B cell (primary cell): ENCODE measurements around the gene RPL37A. TPM values are rescaled to one million over a fixed set of nuclear protein-coding genes. Genes with fewer than 3 reads are reported as not detected.
"Not testable (repeated sequence)": the region's sequence is repeated elsewhere in the genome, so short reads cannot be mapped to it uniquely, and the experiment has no call there.

ENCODE experiments used
- ATAC-seq: fragments of 200-7000 bp; cut with Tn5 transposase; one replicate; pipeline ENCODE4 v1.10.0; 2021; ENCODE audit warnings: low read depth, mild to moderate bottlenecking, moderate number of reproducible peaks, moderate library complexity
- CTCF ChIA-PET: fragments of 350-600 bp; sonication (Branson Sonifier 250); formaldehyde crosslinking; loops from one replicate; lab custom pipeline; 2021; ENCODE audit warnings: antibody characterized with exemption, inconsistent platforms; lab: Charles Lee
- POLR2A ChIA-PET: fragments of 350-600 bp; sonication (Branson Sonifier 250); formaldehyde crosslinking; loops from one replicate; lab custom pipeline; 2021; ENCODE audit warnings: antibody characterized with exemption; lab: Charles Lee
- DNase-seq: peaks from one replicate; pipeline ENCODE4 v3.0.0; 2013
- H2AFZ ChIP-seq: 2 replicates; pipeline ENCODE4 v1.6.1; 2012; ENCODE audit warnings: mild to moderate bottlenecking, low read depth, low read length; ENCODE audit not compliant: insufficient read depth, poor library complexity, severe bottlenecking
- H3K27ac ChIP-seq, 2 donors: 1 replicate in 1 of 2; 2 replicates in 1 of 2; pipeline ENCODE4 v1.5.1; 2012 to 2013; ENCODE audit warnings: low read length in 2 of 2, mild to moderate bottlenecking in 2 of 2, moderate library complexity in 1 of 2
- H3K27me3 ChIP-seq, 4 experiments: fragments of 200-600 bp in 1 of 4; sonication (generic) in 1 of 4; replicated peaks in 1 of 4; 1 replicate in 2 of 4; 2 replicates in 2 of 4; pipeline versions ENCODE4 v1.6.1 to v1.7.0; 2013 to 2016; ENCODE audit warnings: low read length in 3 of 4, mild to moderate bottlenecking in 2 of 4, mixed read lengths in 1 of 4, moderate library complexity in 1 of 4; ENCODE audit not compliant: insufficient read depth in 4 of 4, control insufficient read depth in 3 of 4; ENCODE audit errors: control extremely low read depth in 1 of 4
- H3K36me3 ChIP-seq, 2 experiments: replicated peaks in 1 of 2; 1 replicate in 1 of 2; 2 replicates in 1 of 2; pipeline versions ENCODE4 v1.6.1 to v1.7.1; 2013; ENCODE audit warnings: low read length in 1 of 2; ENCODE audit not compliant: insufficient read depth in 2 of 2, control insufficient read depth in 1 of 2; ENCODE audit errors: control extremely low read depth in 1 of 2, extremely low read depth in 1 of 2
- H3K4me1 ChIP-seq, 2 donors: fragments of 200-600 bp in 1 of 2; sonication (generic) in 1 of 2; 1 replicate in 1 of 2; 2 replicates in 1 of 2; pipeline versions ENCODE4 v1.5.1 to v1.6.1; 2013 to 2017; ENCODE audit warnings: low read length in 2 of 2; ENCODE audit not compliant: control insufficient read depth in 2 of 2, insufficient read depth in 2 of 2
- H3K4me2 ChIP-seq: replicated peaks from 2 replicates; pipeline ENCODE3; 2012; ENCODE audit warnings: mild to moderate bottlenecking, low read depth, low read length; ENCODE audit not compliant: poor library complexity, severe bottlenecking
- H3K4me3 ChIP-seq, 5 experiments: fragments of 200-600 bp in 1 of 5; sonication (generic) in 1 of 5; 1 replicate in 3 of 5; 2 replicates in 2 of 5; pipeline versions ENCODE4 v1.5.1 to v1.7.0; 2011 to 2016; ENCODE audit warnings: low read length in 4 of 5, mild to moderate bottlenecking in 4 of 5, low read depth in 2 of 5, control low read depth in 1 of 5, moderate library complexity in 1 of 5; ENCODE audit not compliant: insufficient read depth in 1 of 5; ENCODE audit errors: control extremely low read depth in 1 of 5, extremely low read depth in 1 of 5
- H3K79me2 ChIP-seq: fragments of 200-600 bp; sonication (generic); one replicate; pipeline ENCODE4 v1.6.0; 2016; ENCODE audit warnings: low read length; ENCODE audit not compliant: control insufficient read depth, insufficient read depth
- H3K9ac ChIP-seq: fragments of 200-600 bp; sonication (generic); 2 replicates; pipeline ENCODE4 v1.6.1; 2017; ENCODE audit warnings: mild to moderate bottlenecking, low read length, moderate library complexity
- H3K9me3 ChIP-seq, 3 donors: one replicate each; pipeline versions ENCODE4 v1.6.1 to v1.7.1; 2013; ENCODE audit warnings: low read length in 2 of 3; ENCODE audit not compliant: control insufficient read depth in 2 of 3, insufficient read depth in 1 of 3; ENCODE audit errors: control extremely low read depth in 1 of 3
- H4K20me1 ChIP-seq: 2 replicates; pipeline ENCODE4 v1.6.0; 2012; ENCODE audit warnings: mild to moderate bottlenecking, low read length; ENCODE audit not compliant: insufficient read depth, control insufficient read depth, poor library complexity, severe bottlenecking
- H3K27ac Mint-ChIP-seq: one replicate; pipeline ENCODE4 v1.8.0; 2021; ENCODE audit warnings: mixed read lengths
- H3K27me3 Mint-ChIP-seq: one replicate; pipeline ENCODE4 v1.8.0; 2021; ENCODE audit warnings: mixed read lengths
- H3K4me1 Mint-ChIP-seq: one replicate; pipeline ENCODE4 v1.8.0; 2021; ENCODE audit warnings: mixed read lengths
- H3K4me3 Mint-ChIP-seq: one replicate; pipeline ENCODE4 v1.8.0; 2021; ENCODE audit warnings: mixed read lengths
- H3K9me3 Mint-ChIP-seq: one replicate; pipeline ENCODE4 v1.8.0; 2022; ENCODE audit warnings: mixed read lengths; ENCODE audit not compliant: insufficient read depth
- CTCF ChIP-seq: fragments of 200-600 bp; IDR thresholded peaks from one replicate; pipeline ENCODE4 v1.8.0; 2022; ENCODE audit warnings: antibody characterized with exemption, mild to moderate bottlenecking
- EZH2 ChIP-seq: IDR thresholded peaks from 2 replicates; pipeline ENCODE4 v1.6.1; 2012; ENCODE audit warnings: borderline replicate concordance, low read depth, mild to moderate bottlenecking, moderate library complexity, low read length; ENCODE audit not compliant: insufficient read depth, poor library complexity, severe bottlenecking
- WGBS: methylation state at CpG from one replicate; pipeline ENCODE4 v1.1.5; 2013; ENCODE audit warnings: missing lambda C conversion rate; ENCODE audit not compliant: insufficient coverage; 5-methylcytosine and 5-hydroxymethylcytosine counted together
- intact Hi-C: fragments of 100-400 bp; cut with micrococcal nuclease; formaldehyde crosslinking; loops from one replicate; pipeline ENCODE4 v1.10.0; 2022
- polyA plus RNA-seq: library from polyadenylated mRNA; depleted of rRNA; stranded (reverse); fragments of >200 nt; gene quantifications from 2 replicates; pipeline ENCODE4 v1.2.3, GENCODE V29; 2012
- total RNA-seq, 2 donors: library from RNA; stranded (reverse); fragments of 120-200 nt in 1 of 2; gene quantifications; 1 replicate in 1 of 2; 2 replicates in 1 of 2; pipeline versions ENCODE4 v1.2.3 to v1.2.4, GENCODE V29; 2013 to 2022

Gene RPL37A
- total and polyA plus RNA-seq, 2 donors (not counting 1 experiment from before 2014, with no cell fraction given) = 1,571 to 3,456 TPM

- WGBS = 93% methylated on average over 3 of the region's 9 CpGs
- H3K9me3 Mint-ChIP-seq, H3K4me1 ChIP-seq, H3K4me3 ChIP-seq, H4K20me1 ChIP-seq, H3K27ac Mint-ChIP-seq, H3K27me3 ChIP-seq, H3K36me3 ChIP-seq, ATAC-seq, H3K79me2 ChIP-seq, POLR2A ChIA-PET, H3K4me1 Mint-ChIP-seq, H3K27me3 Mint-ChIP-seq, H3K4me2 ChIP-seq, H2AFZ ChIP-seq, H3K9me3 ChIP-seq, H3K27ac ChIP-seq, DNase-seq, H3K4me3 Mint-ChIP-seq, H3K9ac ChIP-seq: not testable (repeated sequence)
- intact Hi-C loops = loop anchor here (2.0 to 5.0 kb wide), 2 partner anchors 994 to 1194 kb away; no protein-coding TSS in a partner anchor
- CTCF ChIA-PET = interaction anchor here (0.8 to 3.8 kb wide), 9 partner anchors 9 to 1194 kb away, joined by 3 to 32 read pairs (median 4); partner anchors contain the start of gene RPL37A
These were observed 20.0 kb downstream of the RPL37A start for GRCh38 chr2:216518566-216519119.

DNA sequence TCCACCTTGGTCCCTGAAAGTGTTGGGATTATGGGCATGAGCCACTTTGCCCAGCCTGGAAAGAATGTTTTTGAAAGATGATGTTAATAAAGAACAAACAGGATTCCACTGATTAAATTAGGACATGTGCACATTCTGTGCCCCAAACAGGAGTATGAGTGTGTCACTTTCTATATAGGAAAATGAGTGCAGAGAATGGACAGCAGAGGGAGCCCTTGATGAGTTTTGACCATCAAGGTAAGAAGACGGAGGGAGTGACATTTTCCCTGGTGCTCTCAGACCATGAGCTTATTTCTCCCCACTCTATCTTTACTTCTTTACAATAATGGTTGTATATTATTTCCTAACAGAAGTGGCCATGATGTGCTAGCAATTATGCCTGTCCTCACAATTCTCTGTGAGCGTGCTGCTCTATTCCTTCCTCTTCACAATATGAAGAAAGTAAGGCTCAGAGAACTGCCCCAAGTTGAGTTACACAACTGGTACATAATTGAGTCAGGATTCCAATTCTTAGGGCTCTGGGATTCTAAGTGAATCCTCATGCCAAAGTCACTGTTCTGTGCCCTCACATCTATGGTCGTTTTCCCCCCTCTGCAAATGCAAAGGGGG is 20.6 kb downstream of the RPL37A start:
- DNase-seq = peak; percentile 61
- H3K4me1 ChIP-seq = no peaks in the 10 kb centered on the region
- H3K9me3 ChIP-seq = no peaks in the 10 kb centered on the region
- no peaks in the 10 kb centered on the region for H4K20me1 ChIP-seq
- H3K36me3 ChIP-seq = no peaks in the 10 kb centered on the region
- Mint-ChIP-seq H3K27me3 (no peaks in the 10 kb centered on the region), H3K27ac (no peak overlapping the region), H3K9me3 (no peaks in the 10 kb centered on the region), H3K4me3 (no peak overlapping the region), H3K4me1 (no peaks in the 10 kb centered on the region)
- H3K9ac ChIP-seq = no peak overlapping the region
- intact Hi-C loops = loop anchor here (2.0 to 5.0 kb wide), 2 partner anchors 993 to 1194 kb away; no protein-coding TSS in a partner anchor
- no peaks in the 10 kb centered on the region for H3K27me3 ChIP-seq
- WGBS = no CpG with 5 or more reads among the region's 3 CpGs
- no peak overlapping the region for H3K27ac ChIP-seq
- ATAC-seq = peak; percentile 36
- ChIA-PET CTCF (interaction anchor here (0.7 to 3.8 kb wide), 8 partner anchors 10 to 1194 kb away, joined by 3 to 32 read pairs (median 4); partner anchors contain the start of gene RPL37A), POLR2A (no interaction called here)
- no peak overlapping the region for H2AFZ ChIP-seq
- no peaks in the 10 kb centered on the region for H3K79me2 ChIP-seq
- H3K4me2 ChIP-seq = no peak overlapping the region
- no peak overlapping the region for H3K4me3 ChIP-seq
- TF ChIP-seq CTCF (peak; percentile 70), EZH2 (no peak)
